ENCODE measurements around the gene CNST.

Gene CNST

DNA sequence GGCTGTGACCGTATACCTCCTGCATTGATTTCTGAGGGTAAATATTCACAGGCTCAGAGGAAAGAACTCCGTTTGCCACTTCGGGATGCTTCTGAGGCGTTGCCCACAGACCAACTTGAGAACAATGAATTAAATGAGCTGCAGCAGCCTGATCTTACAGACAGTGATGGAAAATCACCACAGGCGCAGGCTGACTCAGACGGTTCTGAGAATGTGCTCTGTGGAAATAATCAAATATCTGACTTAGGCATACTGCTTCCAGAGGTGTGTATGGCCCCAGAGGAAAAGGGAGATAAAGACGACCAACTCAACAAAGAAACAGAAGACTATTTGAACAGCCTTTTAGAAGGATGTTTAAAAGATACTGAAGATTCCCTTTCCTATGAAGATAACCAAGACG lies 81.3 kb downstream of the CNST start:
- no peak for TF ChIP-seq CTCF (IDR thresholded peaks at IDR 0.05; ENCODE audit: control insufficient read depth, insufficient read depth, low read depth, low read length, missing control alignments)
- no peak overlapping the region for H3K4me3 ChIP-seq (ENCODE audit: control insufficient read depth, low read depth, low read length)
- DNase-seq (ENCODE audit: low read depth): peak; percentile 14

DNA sequence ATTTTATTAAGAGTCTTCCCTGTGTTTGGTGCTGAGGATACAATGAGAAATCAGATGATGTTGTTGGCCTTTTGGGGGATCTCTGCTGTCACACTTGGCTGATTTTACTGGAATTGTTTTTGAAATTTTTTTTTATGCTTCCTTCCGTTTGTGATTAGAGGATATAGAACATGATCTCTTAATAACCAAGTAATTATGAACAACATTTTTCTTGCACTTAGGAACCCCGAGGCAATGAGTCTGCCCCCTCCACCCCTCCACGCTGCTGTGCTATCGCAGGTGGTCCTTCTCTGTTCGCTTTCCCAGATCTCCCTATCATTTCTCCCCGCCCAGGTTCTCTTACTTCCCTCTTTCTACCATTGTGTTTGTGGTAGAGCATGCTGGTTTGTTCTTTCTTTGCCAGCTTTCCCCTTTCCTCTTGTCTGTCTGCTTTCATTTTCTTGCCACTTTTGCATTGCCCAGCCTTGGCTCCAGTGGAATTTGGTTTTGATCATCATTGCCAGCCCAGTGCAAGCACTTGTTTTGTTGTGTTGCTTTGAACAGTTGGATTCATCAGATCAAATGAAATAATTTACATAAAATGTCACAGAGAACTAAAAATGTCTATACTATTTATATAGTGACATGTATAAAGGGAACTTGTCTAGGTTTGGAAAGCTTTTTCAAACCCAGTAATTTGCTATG lies 84.9 kb downstream of the CNST start:
- no peak for DNase-seq (ENCODE audit: low read depth)
- no peak overlapping the region for H3K4me3 ChIP-seq (ENCODE audit: control insufficient read depth, low read depth, low read length)
- no peak for TF ChIP-seq CTCF (IDR thresholded peaks at IDR 0.05; ENCODE audit: control insufficient read depth, insufficient read depth, low read depth, low read length, missing control alignments)

GRCh38 chr1:246658567-246658966 lies 92.3 kb downstream of the CNST start:
- H3K4me3 ChIP-seq (ENCODE audit: control insufficient read depth, low read depth, low read length): no peak overlapping the region
- TF ChIP-seq CTCF (IDR thresholded peaks at IDR 0.05; ENCODE audit: control insufficient read depth, insufficient read depth, low read depth, low read length, missing control alignments): no peak
- DNase-seq (ENCODE audit: low read depth): no peak

GRCh38 chr1:246659594-246660140 lies 93.4 kb downstream of the CNST start:
- no peak overlapping the region for H3K4me3 ChIP-seq (ENCODE audit: control insufficient read depth, low read depth, low read length)
- no peak for DNase-seq (ENCODE audit: low read depth)
- no peak for TF ChIP-seq CTCF (IDR thresholded peaks at IDR 0.05; ENCODE audit: control insufficient read depth, insufficient read depth, low read depth, low read length, missing control alignments)

DNA sequence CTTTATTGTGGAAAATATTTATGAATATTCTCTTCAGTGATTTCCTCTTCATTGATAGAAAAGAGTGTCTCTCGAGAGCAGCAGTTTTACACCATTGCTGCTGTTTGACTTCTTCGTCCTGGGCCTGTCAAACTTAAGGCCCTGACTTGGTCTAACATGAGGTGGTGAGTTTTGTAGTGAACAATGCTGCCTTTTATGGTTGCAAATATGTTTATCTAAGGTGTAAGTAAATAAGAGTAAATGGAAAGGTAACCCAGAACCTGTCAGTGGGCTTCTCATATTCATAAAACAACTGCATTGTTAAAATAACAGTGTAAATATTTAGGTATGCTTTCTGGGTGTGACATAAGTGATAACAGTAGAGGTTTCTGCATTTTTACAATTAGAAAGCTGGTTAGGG lies 95.2 kb downstream of the CNST start:
- TF ChIP-seq CTCF (IDR thresholded peaks at IDR 0.05; ENCODE audit: control insufficient read depth, insufficient read depth, low read depth, low read length, missing control alignments): no peak
- no peak for DNase-seq (ENCODE audit: low read depth)
- no peak overlapping the region for H3K4me3 ChIP-seq (ENCODE audit: control insufficient read depth, low read depth, low read length)

- no peak for DNase-seq (ENCODE audit: low read depth)
These were observed 101.5 kb downstream of the CNST start for GRCh38 chr1:246667773-246668172.

More at GRCh38 chr1:246667773-246668172, 101.5 kb downstream of the CNST start:
- TF ChIP-seq CTCF (IDR thresholded peaks at IDR 0.05; ENCODE audit: control insufficient read depth, insufficient read depth, low read depth, low read length, missing control alignments): no peak
- H3K4me3 ChIP-seq (ENCODE audit: control insufficient read depth, low read depth, low read length): no peak overlapping the region
